Measurements from ENCODE around the gene GRIA3.
"Not testable (repeated sequence)": the region's sequence is repeated elsewhere in the genome, so short reads cannot be mapped to it uniquely, and the experiment has no call there.

GRIA3 gene

DNA sequence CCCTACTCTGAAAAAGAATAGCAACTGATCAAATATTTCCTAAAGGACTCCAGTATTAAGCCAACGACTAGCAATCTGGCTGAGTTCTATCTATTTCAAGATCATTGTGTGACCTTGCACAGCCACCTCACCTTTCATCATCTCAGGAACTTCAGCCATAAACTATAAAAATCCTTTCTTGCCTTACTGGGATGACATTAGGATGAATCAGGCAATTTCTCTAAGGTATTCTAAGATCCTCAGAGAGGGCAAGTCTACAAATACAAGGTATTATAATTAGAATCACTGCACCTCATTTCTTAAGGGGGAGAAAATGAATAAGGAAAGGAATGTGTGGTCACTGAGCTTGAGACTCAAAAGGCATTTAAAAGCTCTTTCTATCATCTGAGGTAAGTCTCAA, 152.6 kb downstream of the GRIA3 start:
- no peak overlapping the region for H3K4me3 Mint-ChIP-seq

GRCh38 chrX:123337886-123338639, 154.0 kb downstream of the GRIA3 start:
- H3K4me3 Mint-ChIP-seq: no peak overlapping the region
- H3K27me3 Mint-ChIP-seq: no peaks in the 10 kb centered on the region
- H3K9me3 Mint-ChIP-seq: no peaks in the 10 kb centered on the region
- H3K27ac Mint-ChIP-seq: no peak overlapping the region
- no peaks in the 10 kb centered on the region for H3K36me3 Mint-ChIP-seq
- no peaks in the 10 kb centered on the region for H3K4me1 Mint-ChIP-seq

More for the DNA sequence above, 152.6 kb downstream of the GRIA3 start:
- no peaks in the 10 kb centered on the region for H3K27me3 Mint-ChIP-seq
- H3K27ac Mint-ChIP-seq: no peak overlapping the region
- H3K4me1 Mint-ChIP-seq: no peaks in the 10 kb centered on the region
- no peaks in the 10 kb centered on the region for H3K9me3 Mint-ChIP-seq
- no peaks in the 10 kb centered on the region for H3K36me3 Mint-ChIP-seq

DNA sequence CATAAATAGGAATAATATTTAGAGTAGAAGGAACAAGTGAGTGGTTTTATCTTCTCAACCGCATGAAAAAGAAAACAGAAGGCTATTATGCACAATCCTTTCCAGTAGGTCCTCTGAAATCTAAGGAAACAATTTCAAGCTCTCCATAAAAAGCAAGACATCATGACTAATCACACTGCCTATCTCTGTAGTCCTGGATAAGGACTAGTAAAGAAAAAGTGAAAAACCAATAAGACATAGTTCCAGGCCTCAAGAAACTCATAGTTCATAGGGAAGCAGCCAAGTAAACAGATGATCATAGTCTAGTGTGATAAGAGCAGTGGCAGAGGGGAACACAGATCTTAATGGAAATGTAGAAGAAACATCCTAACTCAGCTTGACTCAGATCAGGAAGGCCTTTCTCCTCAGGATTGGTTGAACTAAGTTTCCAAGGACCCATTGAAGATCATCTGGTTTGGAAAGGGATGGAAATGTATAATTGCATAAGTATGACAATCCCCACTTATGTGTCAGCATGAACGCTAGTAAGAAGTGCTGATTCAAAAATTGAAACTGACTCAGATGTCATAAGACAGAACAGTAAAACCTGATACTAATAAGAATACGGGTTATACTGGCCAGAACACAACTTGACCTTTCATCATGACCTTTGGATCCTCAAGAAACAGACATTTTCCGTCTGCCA, 155.3 kb downstream of the GRIA3 start:
- Mint-ChIP-seq H3K27ac (no peak overlapping the region), H3K27me3 (no peaks in the 10 kb centered on the region), H3K4me3 (no peak overlapping the region), H3K4me1 (no peaks in the 10 kb centered on the region), H3K9me3 (no peaks in the 10 kb centered on the region), H3K36me3 (no peaks in the 10 kb centered on the region)

DNA sequence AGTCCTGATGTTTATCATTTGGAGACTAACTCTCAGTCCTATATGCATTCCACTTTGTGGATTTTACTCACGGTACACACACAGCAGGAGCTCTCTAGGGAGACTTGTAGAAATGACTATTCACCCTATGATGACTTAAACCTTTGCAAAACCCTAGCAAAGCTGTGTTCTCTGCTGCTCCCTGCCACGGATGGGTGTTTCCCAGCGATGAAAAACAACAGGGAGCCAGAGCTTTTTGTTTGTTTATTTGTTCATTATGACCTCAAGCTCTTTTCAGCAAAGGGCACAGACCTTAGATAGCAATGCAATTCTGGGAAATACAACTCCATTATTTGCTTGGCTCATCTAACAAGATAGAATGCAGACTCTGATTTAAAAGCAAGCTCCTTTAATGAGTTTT, 156.6 kb downstream of the GRIA3 start:
- Mint-ChIP-seq H3K36me3 (no peaks in the 10 kb centered on the region), H3K27me3 (peaks cover 1% of the 10 kb centered on the region), H3K4me3 (no peak overlapping the region), H3K4me1 (no peaks in the 10 kb centered on the region), H3K27ac (no peak overlapping the region), H3K9me3 (no peaks in the 10 kb centered on the region)

- Mint-ChIP-seq H3K4me3 (no peak overlapping the region), H3K27me3 (peaks cover 1% of the 10 kb centered on the region), H3K27ac (no peak overlapping the region), H3K36me3 (no peaks in the 10 kb centered on the region), H3K9me3 (no peaks in the 10 kb centered on the region), H3K4me1 (no peaks in the 10 kb centered on the region)
Measured at GRCh38 chrX:123348468-123348867, 164.4 kb downstream of the GRIA3 start.

GRCh38 chrX:123350226-123350625, 166.1 kb downstream of the GRIA3 start:
- Mint-ChIP-seq H3K4me1 (no peaks in the 10 kb centered on the region), H3K36me3 (no peaks in the 10 kb centered on the region), H3K4me3 (no peak overlapping the region), H3K27ac (no peak overlapping the region), H3K9me3 (no peaks in the 10 kb centered on the region), H3K27me3 (peaks cover 1% of the 10 kb centered on the region)

GRCh38 chrX:123357941-123358340, 173.9 kb downstream of the GRIA3 start:
- H3K4me3 Mint-ChIP-seq: no peak overlapping the region
- H3K4me1 Mint-ChIP-seq: no peaks in the 10 kb centered on the region
- H3K9me3 Mint-ChIP-seq: no peaks in the 10 kb centered on the region
- H3K27ac Mint-ChIP-seq: no peak overlapping the region
- no peaks in the 10 kb centered on the region for H3K36me3 Mint-ChIP-seq
- peaks cover 3% of the 10 kb centered on the region for H3K27me3 Mint-ChIP-seq

- Mint-ChIP-seq H3K9me3 (no peaks in the 10 kb centered on the region), H3K4me1 (no peaks in the 10 kb centered on the region), H3K4me3 (no peak overlapping the region), H3K27me3 (peaks cover 3% of the 10 kb centered on the region), H3K36me3 (no peaks in the 10 kb centered on the region), H3K27ac (no peak overlapping the region)
Measured at GRCh38 chrX:123358457-123358856, 174.4 kb downstream of the GRIA3 start.

DNA sequence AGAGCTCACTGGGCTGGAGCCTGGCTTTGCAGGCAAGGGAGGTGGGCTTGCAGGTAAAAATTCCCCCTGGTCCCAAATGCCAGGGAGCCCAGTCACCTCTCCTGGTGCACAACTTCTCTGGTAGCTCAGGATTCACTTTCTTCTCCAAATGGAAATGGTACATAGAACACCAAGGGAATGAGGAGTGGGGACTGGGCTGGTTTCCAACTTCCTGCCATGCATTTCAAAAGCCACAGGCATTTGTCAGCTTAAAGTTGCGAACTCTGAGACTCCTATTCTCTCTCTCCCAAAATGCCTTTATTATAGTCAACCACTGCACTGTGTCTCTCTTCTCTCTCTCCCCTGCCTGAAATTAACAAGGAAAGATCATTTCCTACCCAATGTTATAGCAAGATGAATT, 177.3 kb downstream of the GRIA3 start:
- Mint-ChIP-seq H3K27ac (no peak overlapping the region), H3K4me3 (no peak overlapping the region), H3K9me3 (no peaks in the 10 kb centered on the region), H3K4me1 (no peaks in the 10 kb centered on the region), H3K36me3 (no peaks in the 10 kb centered on the region), H3K27me3 (peaks cover 1% of the 10 kb centered on the region)

- H3K36me3 Mint-ChIP-seq, H3K4me1 Mint-ChIP-seq, H3K27ac Mint-ChIP-seq, H3K27me3 Mint-ChIP-seq, H3K4me3 Mint-ChIP-seq: not testable (repeated sequence)
- H3K9me3 Mint-ChIP-seq: peaks cover 13% of the 10 kb centered on the region
Measured at GRCh38 chrX:123386196-123386595, 202.1 kb downstream of the GRIA3 start.

DNA sequence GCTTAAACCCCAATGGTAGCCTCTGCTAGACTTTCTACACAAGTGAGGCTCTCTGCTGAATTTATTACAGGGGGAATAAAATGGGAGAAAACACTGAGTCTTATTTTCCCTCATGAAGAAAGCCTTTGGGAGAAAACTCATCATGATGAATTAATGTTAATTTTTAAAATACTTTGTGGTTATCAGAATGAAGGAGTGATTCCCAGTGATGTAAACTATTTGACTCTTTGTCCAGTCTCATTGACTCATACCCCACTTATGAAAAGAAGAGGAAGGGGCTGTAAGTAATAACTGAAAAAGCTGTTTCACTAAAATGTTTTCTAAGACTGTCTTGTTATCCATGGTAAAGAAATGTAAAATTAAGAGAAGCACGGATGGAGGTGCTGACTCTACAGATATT, 208.8 kb downstream of the GRIA3 start:
- H3K27ac Mint-ChIP-seq: no peak overlapping the region
- H3K27me3 Mint-ChIP-seq: peaks cover 5% of the 10 kb centered on the region
- H3K4me1 Mint-ChIP-seq: no peaks in the 10 kb centered on the region
- H3K9me3 Mint-ChIP-seq: peaks cover 13% of the 10 kb centered on the region
- no peak overlapping the region for H3K4me3 Mint-ChIP-seq
- peaks cover 3% of the 10 kb centered on the region for H3K36me3 Mint-ChIP-seq

- no peaks in the 10 kb centered on the region for H3K27me3 Mint-ChIP-seq
- H3K9me3 Mint-ChIP-seq: no peaks in the 10 kb centered on the region
Measured at GRCh38 chrX:123399709-123400108, 215.6 kb downstream of the GRIA3 start.

GRCh38 chrX:123405231-123405630, 221.2 kb downstream of the GRIA3 start:
- H3K36me3 Mint-ChIP-seq: no peaks in the 10 kb centered on the region
- H3K4me3 Mint-ChIP-seq: no peak overlapping the region
- no peaks in the 10 kb centered on the region for H3K27me3 Mint-ChIP-seq
- no peaks in the 10 kb centered on the region for H3K4me1 Mint-ChIP-seq
- H3K9me3 Mint-ChIP-seq: no peaks in the 10 kb centered on the region
- no peak overlapping the region for H3K27ac Mint-ChIP-seq

More at GRCh38 chrX:123399709-123400108, 215.6 kb downstream of the GRIA3 start:
- no peak overlapping the region for H3K27ac Mint-ChIP-seq
- no peaks in the 10 kb centered on the region for H3K36me3 Mint-ChIP-seq
- no peak overlapping the region for H3K4me3 Mint-ChIP-seq
- H3K4me1 Mint-ChIP-seq: no peaks in the 10 kb centered on the region

- no peaks in the 10 kb centered on the region for H3K9me3 Mint-ChIP-seq
- H3K27me3 Mint-ChIP-seq: no peaks in the 10 kb centered on the region
- no peaks in the 10 kb centered on the region for H3K4me1 Mint-ChIP-seq
- no peak overlapping the region for H3K4me3 Mint-ChIP-seq
- H3K27ac Mint-ChIP-seq: no peak overlapping the region
- H3K36me3 Mint-ChIP-seq: no peaks in the 10 kb centered on the region
Measured at GRCh38 chrX:123408821-123409737, 225.0 kb downstream of the GRIA3 start.

- no peak overlapping the region for H3K27ac Mint-ChIP-seq
Measured at GRCh38 chrX:123422875-123423274, 238.8 kb downstream of the GRIA3 start.

GRCh38 chrX:123424546-123424945, 240.5 kb downstream of the GRIA3 start:
- H3K27ac Mint-ChIP-seq: no peak overlapping the region
- H3K4me3 Mint-ChIP-seq: no peak overlapping the region
- no peaks in the 10 kb centered on the region for H3K9me3 Mint-ChIP-seq
- H3K4me1 Mint-ChIP-seq: no peaks in the 10 kb centered on the region
- no peaks in the 10 kb centered on the region for H3K36me3 Mint-ChIP-seq
- peaks cover 4% of the 10 kb centered on the region for H3K27me3 Mint-ChIP-seq

More at GRCh38 chrX:123422875-123423274, 238.8 kb downstream of the GRIA3 start:
- no peaks in the 10 kb centered on the region for H3K9me3 Mint-ChIP-seq
- no peaks in the 10 kb centered on the region for H3K36me3 Mint-ChIP-seq
- no peaks in the 10 kb centered on the region for H3K4me1 Mint-ChIP-seq
- peaks cover 2% of the 10 kb centered on the region for H3K27me3 Mint-ChIP-seq
- H3K4me3 Mint-ChIP-seq: no peak overlapping the region
